DOHH2 (cell line): ENCODE data around the gene CHIT1.
A peak's percentile ranks its signal among the peaks of the same experiment; 100 is the strongest.

Experiments used
- H3F3A ChIP-seq: fragments of 200-600 bp; sonication (generic), shearing (Covaris generic); 2 replicates; pipeline ENCODE4 v1.6.0; 2016; ENCODE audit warnings: antibody characterized with exemption, mild to moderate bottlenecking; ENCODE audit not compliant: control insufficient read depth, insufficient read depth
- H3K27ac ChIP-seq: fragments of 200-600 bp; sonication (generic); 2 replicates; pipeline ENCODE4 v1.5.1; 2014; ENCODE audit warnings: low read depth, mild to moderate bottlenecking, low read length, moderate library complexity
- H3K27me3 ChIP-seq: fragments of 200-600 bp; sonication (generic); 2 replicates; pipeline ENCODE4 v1.6.1; 2014; ENCODE audit warnings: mild to moderate bottlenecking, low read length, mixed read lengths; ENCODE audit not compliant: control insufficient read depth
- H3K36me3 ChIP-seq: fragments of 200-600 bp; sonication (generic); 2 replicates; pipeline ENCODE4 v1.6.1; 2014; ENCODE audit warnings: mild to moderate bottlenecking, low read length, moderate library complexity, mixed read lengths; ENCODE audit not compliant: control insufficient read depth
- H3K4me1 ChIP-seq: fragments of 200-600 bp; sonication (generic); 2 replicates; pipeline ENCODE4 v1.6.1; 2014; ENCODE audit warnings: mild to moderate bottlenecking, low read length, mixed read lengths; ENCODE audit not compliant: control insufficient read depth
- H3K4me2 ChIP-seq: fragments of 200-600 bp; sonication (generic); 2 replicates; pipeline ENCODE4 v1.6.0; 2014; ENCODE audit warnings: mild to moderate bottlenecking, low read length, moderate library complexity
- H3K4me3 ChIP-seq: fragments of 200-600 bp; sonication (generic); 2 replicates; pipeline ENCODE4 v1.5.1; 2014; ENCODE audit warnings: mild to moderate bottlenecking, low read length, mixed read lengths
- H3K79me2 ChIP-seq: fragments of 200-600 bp; sonication (generic); 2 replicates; pipeline ENCODE4 v1.6.1; 2014; ENCODE audit warnings: mild to moderate bottlenecking, low read length, mixed read lengths; ENCODE audit not compliant: control insufficient read depth
- H3K9me2 ChIP-seq: fragments of 200-600 bp; sonication (generic); replicated peaks from 2 replicates; pipeline ENCODE4 v1.6.1; 2014; ENCODE audit warnings: mild to moderate bottlenecking, low read length, mixed read lengths; ENCODE audit not compliant: control insufficient read depth
- H3K9me3 ChIP-seq: fragments of 200-600 bp; sonication (generic); 2 replicates; pipeline ENCODE4 v1.6.1; 2014; ENCODE audit warnings: antibody characterized with exemption, low read length, mixed read lengths; ENCODE audit not compliant: control insufficient read depth, insufficient read depth
- H4K20me1 ChIP-seq: fragments of 200-600 bp; sonication (generic); 2 replicates; pipeline ENCODE4 v1.6.0; 2014; ENCODE audit warnings: low read depth, mild to moderate bottlenecking, antibody characterized with exemption, low read length, moderate library complexity; ENCODE audit not compliant: control insufficient read depth, insufficient read depth
- EZH2phosphoT487 ChIP-seq: fragments of 200-600 bp; sonication (generic); IDR thresholded peaks from 2 replicates; pipeline ENCODE4 v1.6.1; 2017; ENCODE audit warnings: borderline replicate concordance, mild to moderate bottlenecking, antibody characterized with exemption, low read length, moderate library complexity, mixed read lengths
- TF ChIP-seq, protein P1 (sequence below): fragments of 200-600 bp; sonication (generic); IDR thresholded peaks from one replicate; pipeline ENCODE4 v1.5.1; 2014; ENCODE audit warnings: antibody characterized with exemption, mild to moderate bottlenecking, low read depth, low read length; ENCODE audit not compliant: poor library complexity, severe bottlenecking

Gene CHIT1

DNA sequence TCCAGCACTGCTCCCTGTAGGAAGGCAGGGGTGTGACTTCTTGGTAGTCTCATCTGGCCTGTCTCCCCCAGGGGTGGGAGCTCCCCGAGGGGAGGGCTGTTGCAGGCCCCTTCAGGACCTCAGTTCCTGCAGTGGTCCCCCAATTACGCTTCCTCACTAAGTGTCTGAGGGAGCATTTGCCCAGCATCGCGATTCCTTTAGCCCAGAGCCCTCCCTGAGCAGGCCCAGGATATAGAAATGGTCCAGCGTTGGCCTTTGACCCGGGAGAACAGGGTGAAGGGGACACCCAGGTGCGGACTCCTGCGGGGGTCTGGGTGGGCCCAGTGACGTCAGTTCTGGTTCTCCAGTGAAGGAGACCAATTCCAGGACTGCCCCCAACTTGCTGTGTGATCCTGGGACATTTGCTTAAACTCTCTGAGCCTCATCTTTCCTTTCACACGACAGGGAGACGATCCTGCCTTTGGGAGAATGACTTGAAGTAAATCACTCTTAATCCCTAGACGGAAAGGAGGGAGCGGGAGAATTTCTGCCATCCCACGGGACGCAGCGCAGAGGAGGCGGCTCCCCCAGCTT lies 43.2 kb upstream of the CHIT1 start:
- Histone ChIP-seq H3K36me3 (no peaks in the 10 kb centered on the region), H3K79me2 (0 out of 2 replicates have a peak, but pooled peaks cover 6% of the 10 kb centered on the region), H3K4me1 (peaks cover 86% of the 10 kb centered on the region), H3F3A (peaks cover 7% of the 10 kb centered on the region), H3K27me3 (no peaks in the 10 kb centered on the region), H3K27ac (peak overlapping the region; percentile 72), H4K20me1 (no peaks in the 10 kb centered on the region), H3K4me3 (peak overlapping the region; percentile 72), H3K9me2 (no peaks in the 10 kb centered on the region), H3K9me3 (no peaks in the 10 kb centered on the region), H3K4me2 (peak overlapping the region; percentile 77)
- TF ChIP-seq, protein P1, sequence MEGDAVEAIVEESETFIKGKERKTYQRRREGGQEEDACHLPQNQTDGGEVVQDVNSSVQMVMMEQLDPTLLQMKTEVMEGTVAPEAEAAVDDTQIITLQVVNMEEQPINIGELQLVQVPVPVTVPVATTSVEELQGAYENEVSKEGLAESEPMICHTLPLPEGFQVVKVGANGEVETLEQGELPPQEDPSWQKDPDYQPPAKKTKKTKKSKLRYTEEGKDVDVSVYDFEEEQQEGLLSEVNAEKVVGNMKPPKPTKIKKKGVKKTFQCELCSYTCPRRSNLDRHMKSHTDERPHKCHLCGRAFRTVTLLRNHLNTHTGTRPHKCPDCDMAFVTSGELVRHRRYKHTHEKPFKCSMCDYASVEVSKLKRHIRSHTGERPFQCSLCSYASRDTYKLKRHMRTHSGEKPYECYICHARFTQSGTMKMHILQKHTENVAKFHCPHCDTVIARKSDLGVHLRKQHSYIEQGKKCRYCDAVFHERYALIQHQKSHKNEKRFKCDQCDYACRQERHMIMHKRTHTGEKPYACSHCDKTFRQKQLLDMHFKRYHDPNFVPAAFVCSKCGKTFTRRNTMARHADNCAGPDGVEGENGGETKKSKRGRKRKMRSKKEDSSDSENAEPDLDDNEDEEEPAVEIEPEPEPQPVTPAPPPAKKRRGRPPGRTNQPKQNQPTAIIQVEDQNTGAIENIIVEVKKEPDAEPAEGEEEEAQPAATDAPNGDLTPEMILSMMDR, result no peak
- no peak for TF ChIP-seq EZH2phosphoT487

DNA sequence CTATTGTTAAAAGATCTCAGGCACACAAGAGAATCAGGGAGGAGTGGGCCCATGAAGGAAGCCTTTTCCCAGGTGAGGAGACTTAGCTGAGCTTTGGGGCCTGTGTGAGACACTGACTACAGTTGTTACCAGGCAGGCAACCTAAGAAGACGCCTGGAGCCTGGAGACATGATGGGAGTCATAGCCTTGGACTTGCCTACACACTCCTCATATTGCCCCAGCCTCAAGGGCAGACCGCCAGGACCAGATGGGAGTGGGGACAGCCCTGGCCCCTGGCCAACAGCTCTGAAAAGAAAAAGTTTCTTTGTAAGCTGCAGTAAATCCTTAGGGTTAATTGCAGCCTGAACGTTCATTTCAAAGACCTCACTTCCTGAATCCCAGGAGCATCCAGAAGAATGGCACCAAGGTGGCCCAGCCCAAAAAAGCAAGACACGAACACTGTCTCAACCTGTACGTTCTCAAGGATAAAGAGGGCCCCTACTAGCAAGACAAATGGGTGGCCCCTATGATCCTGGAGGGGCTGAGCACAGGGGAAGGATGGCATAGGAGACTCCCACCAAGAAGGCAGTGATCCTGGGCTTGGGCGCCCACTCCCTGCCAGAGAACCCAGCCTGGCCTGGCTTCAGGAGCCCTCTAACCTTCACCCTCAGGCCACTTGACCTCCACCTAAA lies 42.6 kb upstream of the CHIT1 start:
- no peak overlapping the region for H3K4me3 ChIP-seq
- H3F3A ChIP-seq, result peaks cover 7% of the 10 kb centered on the region
- no peaks in the 10 kb centered on the region for H4K20me1 ChIP-seq
- peaks cover 83% of the 10 kb centered on the region for H3K4me1 ChIP-seq
- no peaks in the 10 kb centered on the region for H3K9me3 ChIP-seq
- H3K27me3 ChIP-seq, result no peaks in the 10 kb centered on the region
- no peaks in the 10 kb centered on the region for H3K36me3 ChIP-seq
- no peaks in the 10 kb centered on the region for H3K9me2 ChIP-seq
- no peak for TF ChIP-seq EZH2phosphoT487
- TF ChIP-seq, protein P1, result no peak
- peak overlapping the region; percentile 77 for H3K4me2 ChIP-seq
- no peak overlapping the region for H3K27ac ChIP-seq
- 0 out of 2 replicates have a peak, but pooled peaks cover 6% of the 10 kb centered on the region for H3K79me2 ChIP-seq

DNA sequence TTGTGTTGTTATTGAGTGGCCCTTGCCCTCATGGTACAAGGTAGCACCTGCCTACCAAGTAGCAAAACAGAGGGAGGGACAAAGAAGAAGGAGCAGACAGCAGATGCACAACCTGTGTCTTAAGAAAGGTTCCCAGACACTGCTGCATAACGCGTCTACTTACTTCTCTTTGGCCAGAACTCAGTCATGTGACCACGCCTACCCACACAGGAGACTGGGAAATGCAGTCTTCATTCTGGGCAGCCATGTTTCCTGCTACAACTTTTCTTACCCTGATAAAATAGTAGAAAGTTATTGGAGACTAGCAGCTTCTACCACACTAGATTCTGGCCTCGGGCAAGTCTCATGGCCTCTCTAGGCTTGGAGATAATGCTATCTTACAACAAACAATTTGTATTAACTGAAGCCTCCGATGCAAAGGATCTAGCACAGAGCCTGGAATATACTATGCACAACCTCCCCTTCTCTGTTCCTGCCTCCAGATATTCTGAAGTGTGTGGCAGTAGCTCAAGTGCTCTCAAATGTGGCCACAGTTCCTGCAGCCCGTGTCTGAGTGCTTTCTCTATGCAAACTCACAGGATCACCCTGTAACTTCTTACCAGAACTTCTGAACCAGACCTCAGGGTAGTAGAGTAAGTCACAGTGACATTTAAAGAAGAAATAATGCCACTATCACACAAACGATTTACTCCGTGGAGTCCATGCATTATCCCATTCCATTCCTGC lies 41.7 kb upstream of the CHIT1 start:
- Histone ChIP-seq H3K4me2 (peak overlapping the region; percentile 28), H3K27me3 (no peaks in the 10 kb centered on the region), H3K9me3 (no peaks in the 10 kb centered on the region), H4K20me1 (no peaks in the 10 kb centered on the region), H3F3A (peaks cover 7% of the 10 kb centered on the region), H3K27ac (no peak overlapping the region), H3K9me2 (no peaks in the 10 kb centered on the region), H3K4me3 (peak overlapping the region; percentile 1; the same call in 1 of the 2 replicates), H3K4me1 (peaks cover 78% of the 10 kb centered on the region), H3K79me2 (0 out of 2 replicates have a peak, but pooled peaks cover 6% of the 10 kb centered on the region), H3K36me3 (no peaks in the 10 kb centered on the region)
- no peak for TF ChIP-seq EZH2phosphoT487
- TF ChIP-seq, protein P1, result no peak
